Fibroblast of mammary gland (primary cell): ENCODE data around the gene F11R.

Source experiments
- DNase-seq: peaks from one replicate; pipeline ENCODE4 v3.0.0-alpha.2; 2010; ENCODE audit warnings: low read depth
- H3K4me3 ChIP-seq: 2 replicates; pipeline ENCODE4 v1.5.1; 2011; ENCODE audit warnings: low read depth, mild to moderate bottlenecking, low read length, moderate library complexity; ENCODE audit not compliant: control insufficient read depth
- TF ChIP-seq, protein P1 (sequence below): conservative IDR thresholded peaks from 2 replicates; pipeline ENCODE4 v1.5.1; 2011; ENCODE audit warnings: low read depth, low read length, inconsistent platforms; ENCODE audit not compliant: control insufficient read depth, insufficient read depth

F11R gene

DNA sequence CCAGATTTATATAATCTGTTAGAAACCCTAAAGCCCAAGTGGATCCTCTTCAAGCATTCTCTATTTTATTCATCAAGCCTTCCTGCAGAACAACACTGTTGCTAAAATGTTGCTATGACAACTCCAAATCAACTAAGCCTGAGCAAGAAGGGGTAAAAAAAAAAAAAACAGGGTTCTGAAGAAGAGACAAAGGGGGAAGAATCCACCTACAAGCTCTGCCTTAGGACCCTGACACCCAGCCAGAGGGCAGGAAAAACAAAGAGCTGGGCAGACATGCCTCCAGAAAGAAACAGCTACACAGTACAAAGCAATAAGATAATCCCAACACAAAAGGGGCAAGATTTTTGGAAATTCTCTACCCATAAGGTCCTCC is 23.6 kb upstream of the F11R start:
- no peak for DNase-seq
- TF ChIP-seq, protein P1, sequence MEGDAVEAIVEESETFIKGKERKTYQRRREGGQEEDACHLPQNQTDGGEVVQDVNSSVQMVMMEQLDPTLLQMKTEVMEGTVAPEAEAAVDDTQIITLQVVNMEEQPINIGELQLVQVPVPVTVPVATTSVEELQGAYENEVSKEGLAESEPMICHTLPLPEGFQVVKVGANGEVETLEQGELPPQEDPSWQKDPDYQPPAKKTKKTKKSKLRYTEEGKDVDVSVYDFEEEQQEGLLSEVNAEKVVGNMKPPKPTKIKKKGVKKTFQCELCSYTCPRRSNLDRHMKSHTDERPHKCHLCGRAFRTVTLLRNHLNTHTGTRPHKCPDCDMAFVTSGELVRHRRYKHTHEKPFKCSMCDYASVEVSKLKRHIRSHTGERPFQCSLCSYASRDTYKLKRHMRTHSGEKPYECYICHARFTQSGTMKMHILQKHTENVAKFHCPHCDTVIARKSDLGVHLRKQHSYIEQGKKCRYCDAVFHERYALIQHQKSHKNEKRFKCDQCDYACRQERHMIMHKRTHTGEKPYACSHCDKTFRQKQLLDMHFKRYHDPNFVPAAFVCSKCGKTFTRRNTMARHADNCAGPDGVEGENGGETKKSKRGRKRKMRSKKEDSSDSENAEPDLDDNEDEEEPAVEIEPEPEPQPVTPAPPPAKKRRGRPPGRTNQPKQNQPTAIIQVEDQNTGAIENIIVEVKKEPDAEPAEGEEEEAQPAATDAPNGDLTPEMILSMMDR, result no peak
- H3K4me3 ChIP-seq, result peak overlapping the region; percentile 97

DNA sequence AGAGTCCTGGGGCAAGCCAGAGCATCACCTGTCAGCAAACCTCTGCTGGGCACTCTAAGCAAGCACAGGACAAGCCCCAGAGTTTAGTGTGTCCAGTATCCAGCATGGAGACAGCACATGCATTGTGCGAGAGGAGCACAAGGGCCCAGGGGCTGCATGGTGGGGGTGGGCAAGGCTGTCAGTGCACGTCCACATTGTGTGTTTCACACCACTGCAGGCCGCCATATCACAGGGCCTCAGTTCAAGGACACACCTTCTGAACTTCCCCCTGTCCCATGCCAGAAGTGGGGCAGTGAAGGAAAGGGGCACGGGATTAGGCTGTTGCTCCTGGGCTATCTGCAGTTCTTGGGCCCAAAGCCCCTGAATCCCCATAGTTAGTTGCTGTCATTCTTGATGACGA is 18.6 kb upstream of the F11R start:
- no peak overlapping the region for H3K4me3 ChIP-seq
- TF ChIP-seq, protein P1, result no peak
- DNase-seq, result no peak

DNA sequence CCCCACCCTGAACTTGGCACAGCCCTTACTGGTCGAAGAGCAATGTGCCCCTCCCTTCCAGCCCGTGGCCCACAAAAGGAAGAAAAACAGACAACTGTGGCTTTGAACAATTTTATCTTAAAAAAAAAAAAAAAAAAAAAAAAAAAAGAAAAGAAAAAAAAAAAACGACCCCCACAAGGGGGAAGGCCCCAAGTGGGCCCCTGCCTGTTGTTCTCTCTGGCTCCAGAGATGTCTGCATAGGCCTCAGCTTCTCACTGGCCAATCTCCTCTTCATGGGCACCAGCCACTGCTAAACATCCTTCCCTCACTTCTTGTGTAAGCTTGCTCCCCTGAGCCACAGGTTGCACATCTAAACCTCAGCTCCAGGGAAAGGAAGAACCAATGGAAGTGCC is 18.2 kb upstream of the F11R start:
- no peak for DNase-seq
- H3K4me3 ChIP-seq, result no peak overlapping the region
- TF ChIP-seq, protein P1, result no peak

DNA sequence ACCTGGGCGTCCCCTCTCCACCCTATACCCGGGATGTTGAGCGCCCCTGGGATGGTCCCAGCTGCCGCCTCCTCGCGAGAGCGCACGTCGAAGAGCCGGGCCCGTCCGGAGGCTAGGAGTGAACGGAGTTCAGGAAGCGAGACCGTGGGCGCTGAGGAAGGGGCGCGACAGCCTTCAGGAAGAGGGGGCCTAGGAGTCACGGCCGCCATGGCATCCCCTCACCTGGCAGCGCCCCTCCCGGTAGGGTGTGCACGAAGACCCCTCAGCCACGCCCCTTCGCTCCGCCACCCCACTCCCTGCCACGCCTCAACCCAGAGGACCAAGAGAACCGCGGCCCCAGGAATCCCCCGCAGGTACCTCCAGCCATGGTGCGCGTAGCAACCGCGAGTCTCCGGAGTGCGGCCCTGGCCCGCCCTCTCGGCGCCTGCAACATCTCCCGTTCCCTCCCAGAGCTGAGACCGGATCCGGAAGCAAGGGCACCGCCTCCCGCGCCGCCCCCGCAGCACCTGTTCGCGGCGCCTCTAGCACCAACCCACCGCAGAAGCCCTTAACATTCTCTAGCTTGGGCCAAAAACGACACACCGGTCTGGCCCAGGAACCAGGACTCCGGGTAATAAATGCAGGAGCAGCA is 17.7 kb upstream of the F11R start, which contains the start of gene TSTD1:
TSTD1 (minus strand) TSS at position 442 of the 631 bp plus-strand sequence; CDS start at position 367, 75 bp downstream.
- no peak for DNase-seq
- TF ChIP-seq, protein P1, result no peak
- H3K4me3 ChIP-seq, result peak within 1 kb of the TSS; percentile 42

DNA sequence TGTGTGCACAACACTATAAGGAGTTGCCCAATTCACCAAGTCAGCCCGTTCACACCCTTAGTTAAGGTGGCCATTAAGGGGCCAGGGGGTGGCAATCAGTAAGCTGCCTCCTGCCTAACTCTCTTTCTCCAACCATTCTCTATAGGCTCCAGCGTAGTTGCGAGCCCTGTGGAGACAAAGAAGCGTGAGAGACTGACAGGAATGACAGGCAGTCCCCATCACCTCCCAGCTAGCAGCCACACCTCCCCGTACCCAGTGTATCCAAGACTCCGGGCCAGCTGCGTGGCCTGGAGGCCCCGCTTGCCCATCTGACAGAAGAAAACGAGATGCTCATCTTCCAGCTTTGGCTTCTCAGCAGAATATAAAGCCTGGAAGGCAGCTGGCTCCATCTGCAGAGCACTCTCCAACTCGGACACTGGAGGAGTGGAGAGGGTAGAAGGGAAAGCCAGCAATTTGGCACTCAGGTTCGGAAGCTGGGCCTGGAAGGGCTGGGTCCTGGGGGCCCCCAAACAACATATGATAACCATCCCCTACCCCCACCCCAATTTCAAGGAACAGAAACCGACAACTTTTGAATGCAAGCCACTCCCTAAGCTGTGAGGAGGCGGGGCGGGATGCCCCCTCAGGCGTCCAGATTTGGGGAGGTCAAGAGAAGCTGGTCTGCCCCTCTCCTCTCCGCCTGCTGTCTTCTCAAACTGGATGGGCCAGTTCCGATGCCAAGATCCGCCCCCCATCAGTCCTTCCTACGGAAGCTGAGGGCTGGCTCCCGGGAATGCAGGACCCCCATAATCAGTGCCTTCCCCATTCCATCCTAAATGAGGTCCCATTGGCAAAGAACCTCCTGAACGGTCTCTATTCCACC is 16.9 kb upstream of the F11R start:
- H3K4me3 ChIP-seq, result peak overlapping the region; percentile 42
- no peak for DNase-seq
- TF ChIP-seq, protein P1, result no peak

DNA sequence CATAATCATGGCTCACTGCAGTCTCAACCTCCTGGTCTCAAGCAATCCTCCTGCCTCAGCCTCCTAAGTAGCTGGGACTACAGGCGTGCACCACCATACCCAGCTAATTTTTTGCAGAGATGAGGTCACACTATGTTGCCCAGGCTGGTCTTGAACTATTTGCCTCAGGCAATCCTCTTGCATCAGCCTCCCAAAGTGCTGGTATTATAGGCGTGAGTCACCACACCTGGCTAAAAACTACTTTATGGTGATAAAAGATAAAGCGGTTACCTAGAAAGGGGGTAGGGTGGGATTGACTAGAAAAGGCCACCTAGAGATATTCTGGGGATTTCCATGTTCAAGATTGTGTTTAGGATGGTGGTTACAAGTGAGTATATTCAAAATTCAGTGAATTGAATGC is 12.8 kb upstream of the F11R start:
- no peak overlapping the region for H3K4me3 ChIP-seq
- TF ChIP-seq, protein P1, result no peak
- DNase-seq, result no peak
